A673 (cell line): Measurements from ENCODE around the gene VPS11. TPM values are rescaled to one million over a fixed set of nuclear protein-coding genes. Genes with fewer than 3 reads are reported as not detected.

ENCODE experiments used
- BruUV-seq: library from RNA; stranded (reverse); fragments of 400-500 nt; replicated peaks from 2 replicates; lab custom pipeline; 2021; lab: Mats Ljungman, UMichigan
- CTCF ChIA-PET: fragments of 300-600 bp; sonication (Branson Sonifier 250); formaldehyde crosslinking; loops from one replicate; lab custom pipeline; 2022; ENCODE audit warnings: antibody characterized with exemption; lab: Charles Lee
- POLR2A ChIA-PET: fragments of 300-600 bp; sonication (Branson Sonifier 250); formaldehyde crosslinking; loops from one replicate; lab custom pipeline; 2022; ENCODE audit warnings: antibody characterized with exemption; ENCODE audit not compliant: low non-redundant PET; lab: Charles Lee
- DNase-seq: peaks from one replicate; pipeline ENCODE4 v3.0.0-alpha.2; 2015; ENCODE audit warnings: low spot score
- H3K27ac ChIP-seq: fragments of 200-600 bp; sonication (generic); 2 replicates; pipeline ENCODE4 v1.5.1; 2016; ENCODE audit warnings: mixed run types, low read depth, mild to moderate bottlenecking, mixed read lengths, antibody characterized with exemption, low read length; ENCODE audit not compliant: poor library complexity, severe bottlenecking
- H3K27me3 ChIP-seq: fragments of 200-600 bp; sonication (generic); replicated peaks from 2 replicates; pipeline ENCODE4 v1.6.1; 2017; ENCODE audit warnings: mixed run types, low read depth, mild to moderate bottlenecking, mixed read lengths, antibody characterized with exemption, low read length; ENCODE audit not compliant: insufficient read depth, poor library complexity
- H3K36me3 ChIP-seq: fragments of 200-600 bp; sonication (generic); 2 replicates; pipeline ENCODE4 v1.6.1; 2016; ENCODE audit warnings: mixed run types, mild to moderate bottlenecking, mixed read lengths, antibody characterized with exemption, low read length; ENCODE audit not compliant: insufficient read depth, poor library complexity, severe bottlenecking
- H3K4me1 ChIP-seq: fragments of 200-600 bp; sonication (generic); 2 replicates; pipeline ENCODE4 v1.6.1; 2017; ENCODE audit warnings: mixed run types, mild to moderate bottlenecking, mixed read lengths, antibody characterized with exemption, low read length; ENCODE audit not compliant: insufficient read depth, poor library complexity, severe bottlenecking
- H3K4me3 ChIP-seq: fragments of 200-600 bp; sonication (generic); 2 replicates; pipeline ENCODE4 v1.5.1; 2016; ENCODE audit warnings: low read depth, mixed run types, mild to moderate bottlenecking, mixed read lengths, low read length; ENCODE audit not compliant: poor library complexity, severe bottlenecking
- H3K9me3 ChIP-seq: fragments of 200-600 bp; sonication (generic); 2 replicates; pipeline ENCODE4 v1.6.1; 2016; ENCODE audit warnings: mixed run types, low read depth, mild to moderate bottlenecking, mixed read lengths, antibody characterized with exemption, low read length; ENCODE audit not compliant: poor library complexity, severe bottlenecking
- CTCF ChIP-seq: fragments of 300-800, 200-600 bp; sonication (generic); conservative IDR thresholded peaks from 2 replicates; pipeline ENCODE4 v1.5.1; 2017; ENCODE audit warnings: low read depth, mild to moderate bottlenecking, antibody characterized with exemption, low read length, moderate library complexity, mixed read lengths
- EZH2 ChIP-seq: fragments of 200-600 bp; sonication (generic); IDR thresholded peaks from 2 replicates; pipeline ENCODE4 v1.6.1; 2017; ENCODE audit warnings: borderline replicate concordance, low read depth, mild to moderate bottlenecking, mixed read lengths, antibody characterized with exemption, low read length; ENCODE audit not compliant: poor library complexity, severe bottlenecking
- intact Hi-C: fragments of 100-400 bp; cut with micrococcal nuclease; formaldehyde crosslinking; loops from one replicate; pipeline ENCODE4 v1.10.0; 2022; ENCODE audit not compliant: unreplicated experiment
- total RNA-seq: library from RNA; stranded (reverse); gene quantifications from 2 replicates; pipeline ENCODE4 v1.2.3, GENCODE V29; 2021

The VPS11 gene
- total RNA-seq, 1 experiment from 2014 or later = 26.7 TPM

- TF ChIP-seq EZH2 = no peak
- TF ChIP-seq CTCF = no peak
- Histone ChIP-seq H3K9me3 (no peaks in the 10 kb centered on the region), H3K4me3 (no peak overlapping the region), H3K36me3 (peaks cover 72% of the 10 kb centered on the region), H3K4me1 (peaks cover 17% of the 10 kb centered on the region), H3K27me3 (no peaks in the 10 kb centered on the region), H3K27ac (no peak overlapping the region)
- no peak for DNase-seq
- intact Hi-C loops = no loop called here
- ChIA-PET CTCF (no interaction called here), POLR2A (no interaction called here)
- BruUV-seq = no TSS peak
Observed at GRCh38 chr11:119025099-119025473, 42.5 kb upstream of the VPS11 start.

DNA sequence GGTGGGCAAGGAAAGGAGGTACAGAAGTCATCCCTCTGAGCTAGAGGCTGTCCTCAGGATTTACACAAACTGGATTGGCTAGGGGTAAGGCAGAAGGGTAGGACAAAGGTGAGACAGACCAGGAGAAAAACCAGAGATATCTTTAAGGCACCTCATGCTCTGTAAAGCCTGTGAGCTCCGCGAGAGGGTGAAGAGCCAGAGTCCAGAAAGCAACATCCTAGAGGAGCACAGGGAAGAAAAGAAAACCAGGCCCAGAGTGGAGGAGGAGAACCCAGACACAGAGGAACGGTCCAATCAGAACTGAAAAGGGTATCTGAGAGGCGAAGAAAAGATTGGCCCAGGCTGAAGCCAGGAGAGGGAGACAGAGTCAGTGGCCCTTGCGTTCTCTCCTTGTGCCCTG, 42.1 kb upstream of the VPS11 start:
- Histone ChIP-seq H3K27ac (no peak overlapping the region), H3K4me1 (peaks cover 13% of the 10 kb centered on the region), H3K27me3 (no peaks in the 10 kb centered on the region), H3K9me3 (no peaks in the 10 kb centered on the region), H3K36me3 (peaks cover 72% of the 10 kb centered on the region), H3K4me3 (no peak overlapping the region)
- intact Hi-C loops = no loop called here
- CTCF ChIA-PET = no interaction called here
- DNase-seq = no peak
- POLR2A ChIA-PET = no interaction called here
- no TSS peak for BruUV-seq
- TF ChIP-seq CTCF = no peak
- TF ChIP-seq EZH2 = no peak

DNA sequence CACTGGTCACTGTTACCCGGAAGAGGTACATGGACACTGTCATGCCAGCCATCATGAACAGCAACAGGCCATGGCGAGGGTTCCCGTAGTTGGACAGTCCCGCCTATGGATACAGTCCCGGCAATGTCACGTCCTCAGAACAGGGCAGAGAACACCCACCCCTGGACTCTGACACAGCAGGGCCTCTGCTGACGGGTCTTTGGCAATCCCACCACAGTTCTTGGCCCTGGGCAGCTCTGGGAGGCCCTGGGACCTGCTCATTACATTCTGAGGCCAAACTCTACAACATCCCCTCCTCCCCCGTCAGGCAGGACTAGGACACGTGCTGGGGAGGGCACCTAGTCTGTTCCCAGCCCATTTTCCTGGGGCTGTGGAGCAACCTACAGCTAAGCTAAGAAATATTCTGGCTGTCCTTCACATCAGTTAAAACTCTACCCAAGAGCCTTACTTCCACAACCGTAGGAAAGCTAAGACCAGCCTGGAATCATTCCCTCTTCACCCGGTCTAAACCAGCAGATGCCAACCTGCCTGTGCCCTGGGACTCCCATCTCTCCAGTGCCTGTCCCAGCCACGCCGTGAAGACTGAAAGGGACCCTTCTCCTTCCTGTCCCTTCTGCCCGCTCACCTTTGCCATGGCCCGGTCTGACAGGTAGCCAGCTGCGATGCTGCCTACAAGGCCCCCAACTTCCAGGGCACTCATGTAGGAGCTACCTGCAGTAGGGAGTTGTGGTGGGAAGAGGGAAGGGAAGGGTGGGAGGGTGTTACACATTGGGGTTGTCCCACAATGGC, 41.4 kb upstream of the VPS11 start:
- Histone ChIP-seq H3K9me3 (no peaks in the 10 kb centered on the region), H3K4me1 (peaks cover 13% of the 10 kb centered on the region), H3K27ac (no peak overlapping the region), H3K27me3 (no peaks in the 10 kb centered on the region), H3K36me3 (peaks cover 68% of the 10 kb centered on the region), H3K4me3 (no peak overlapping the region)
- ChIA-PET POLR2A (no interaction called here), CTCF (no interaction called here)
- TF ChIP-seq CTCF (no peak), EZH2 (no peak)
- no peak for DNase-seq
- intact Hi-C loops = no loop called here
- BruUV-seq = no TSS peak
